HL-60 (cell line): Measurements from ENCODE around the gene PHC2.

Experiments
- DNase-seq, 2 experiments: peaks; one replicate each; pipeline ENCODE4 v3.0.0-alpha.2; 2010 to 2020; ENCODE audit warnings: low read depth in 1 of 2, low spot score in 1 of 2
- H3K27ac ChIP-seq: fragments of 250-450 bp; sonication (Bioruptor Pico); replicated peaks from 2 replicates; pipeline ENCODE4 v1.5.1; 2020; ENCODE audit warnings: mild to moderate bottlenecking, moderate library complexity
- H3K27me3 ChIP-seq: fragments of 250-450 bp; sonication (Bioruptor Pico); 2 replicates; pipeline ENCODE4 v1.5.1; 2021; ENCODE audit warnings: mild to moderate bottlenecking, moderate library complexity; ENCODE audit not compliant: insufficient read depth, poor library complexity, severe bottlenecking
- H3K4me3 ChIP-seq: replicated peaks from 2 replicates; pipeline ENCODE4 v1.5.1; 2011; ENCODE audit warnings: mild to moderate bottlenecking, control low read depth, low read length; ENCODE audit not compliant: insufficient read depth
- CTCF ChIP-seq: IDR thresholded peaks from one replicate; pipeline ENCODE4 v1.5.1; 2011; ENCODE audit warnings: low read length, control low read depth, inconsistent platforms; ENCODE audit not compliant: insufficient read depth
- GABPA ChIP-seq: IDR thresholded peaks from 2 replicates; pipeline ENCODE4 v1.6.1; 2012; ENCODE audit warnings: low read depth
- POLR2AphosphoS5 ChIP-seq: IDR thresholded peaks from 2 replicates; pipeline ENCODE4 v1.6.1; 2012; ENCODE audit warnings: low read depth
- REST ChIP-seq: IDR thresholded peaks from 2 replicates; pipeline ENCODE4 v1.6.1; 2012; ENCODE audit warnings: low read depth; ENCODE audit not compliant: insufficient replicate concordance
- SPI1 ChIP-seq: IDR thresholded peaks from 2 replicates; pipeline ENCODE4 v1.6.1; 2012; ENCODE audit warnings: low read depth, mild to moderate bottlenecking, borderline replicate concordance

PHC2 gene

GRCh38 chr1:33350611-33351280, 80.1 kb downstream of the PHC2 start:
- no peak for DNase-seq
- no peaks in the 10 kb centered on the region for H3K27me3 ChIP-seq
- H3K4me3 ChIP-seq = peak overlapping the region; percentile 23
- TF ChIP-seq POLR2AphosphoS5 = no peak
- no peak for TF ChIP-seq REST
- TF ChIP-seq GABPA = no peak
- TF ChIP-seq SPI1 = no peak
- no peak for TF ChIP-seq CTCF
- H3K27ac ChIP-seq = peak overlapping the region; percentile 97

- Histone ChIP-seq H3K27me3 (no peaks in the 10 kb centered on the region), H3K4me3 (peak overlapping the region; percentile 23), H3K27ac (peak overlapping the region; percentile 97)
- DNase-seq = peak in 1 of 2 experiments; percentile 87
- TF ChIP-seq SPI1 = peak; percentile 95
- TF ChIP-seq CTCF = no peak
- TF ChIP-seq POLR2AphosphoS5 = peak; percentile 69
Observed at GRCh38 chr1:33349778-33350610, 80.9 kb downstream of the PHC2 start.

GRCh38 chr1:33349081-33349759, 81.7 kb downstream of the PHC2 start:
- DNase-seq = peak in 1 of 2 experiments; percentile 49
- no peak for TF ChIP-seq REST
- no peak for TF ChIP-seq POLR2AphosphoS5
- TF ChIP-seq CTCF = no peak
- TF ChIP-seq SPI1 = no peak
- TF ChIP-seq GABPA = no peak
- Histone ChIP-seq H3K4me3 (peak overlapping the region; percentile 59), H3K27ac (peak overlapping the region; percentile 46), H3K27me3 (no peaks in the 10 kb centered on the region)
